HL-60 (cell line): ENCODE measurements around the gene MAP3K7.

ENCODE experiments used
- GABPA ChIP-seq: IDR thresholded peaks from 2 replicates; pipeline ENCODE4 v1.6.1; 2012; ENCODE audit warnings: low read depth
- POLR2AphosphoS5 ChIP-seq: IDR thresholded peaks from 2 replicates; pipeline ENCODE4 v1.6.1; 2012; ENCODE audit warnings: low read depth
- REST ChIP-seq: IDR thresholded peaks from 2 replicates; pipeline ENCODE4 v1.6.1; 2012; ENCODE audit warnings: low read depth; ENCODE audit not compliant: insufficient replicate concordance
- SPI1 ChIP-seq: IDR thresholded peaks from 2 replicates; pipeline ENCODE4 v1.6.1; 2012; ENCODE audit warnings: low read depth, mild to moderate bottlenecking, borderline replicate concordance
- TF ChIP-seq, protein P1 (sequence below): IDR thresholded peaks from one replicate; pipeline ENCODE4 v1.5.1; 2011; ENCODE audit warnings: low read length, control low read depth, inconsistent platforms; ENCODE audit not compliant: insufficient read depth

DNA sequence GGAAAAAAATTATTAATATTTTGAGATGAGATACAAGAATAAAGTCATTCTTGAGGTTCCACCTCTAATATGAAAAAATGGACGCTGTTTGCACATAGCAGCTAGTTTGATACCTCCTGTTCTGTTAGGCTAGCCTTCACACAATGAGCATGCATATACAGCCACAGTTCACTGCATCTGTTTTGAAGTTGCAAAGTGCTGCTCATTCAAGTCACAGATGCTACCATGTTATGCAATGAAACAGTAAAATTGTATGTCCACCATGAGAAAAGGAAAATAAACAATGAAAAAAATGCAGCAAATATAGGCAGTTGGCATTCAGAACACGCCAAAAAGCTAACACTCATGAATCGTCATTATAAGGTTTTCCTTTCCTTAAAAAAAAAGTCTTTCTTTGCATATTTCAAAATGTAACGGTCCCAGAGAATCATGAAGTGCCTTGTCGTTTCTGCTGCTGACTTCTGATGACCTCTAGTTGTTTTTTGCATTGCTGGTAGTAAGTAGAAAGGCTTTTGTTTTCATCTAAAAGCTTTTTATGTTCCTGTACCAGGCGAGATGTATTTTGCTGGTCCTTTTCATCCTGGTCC is 70.7 kb downstream of the MAP3K7 start:
- TF ChIP-seq, protein P1, sequence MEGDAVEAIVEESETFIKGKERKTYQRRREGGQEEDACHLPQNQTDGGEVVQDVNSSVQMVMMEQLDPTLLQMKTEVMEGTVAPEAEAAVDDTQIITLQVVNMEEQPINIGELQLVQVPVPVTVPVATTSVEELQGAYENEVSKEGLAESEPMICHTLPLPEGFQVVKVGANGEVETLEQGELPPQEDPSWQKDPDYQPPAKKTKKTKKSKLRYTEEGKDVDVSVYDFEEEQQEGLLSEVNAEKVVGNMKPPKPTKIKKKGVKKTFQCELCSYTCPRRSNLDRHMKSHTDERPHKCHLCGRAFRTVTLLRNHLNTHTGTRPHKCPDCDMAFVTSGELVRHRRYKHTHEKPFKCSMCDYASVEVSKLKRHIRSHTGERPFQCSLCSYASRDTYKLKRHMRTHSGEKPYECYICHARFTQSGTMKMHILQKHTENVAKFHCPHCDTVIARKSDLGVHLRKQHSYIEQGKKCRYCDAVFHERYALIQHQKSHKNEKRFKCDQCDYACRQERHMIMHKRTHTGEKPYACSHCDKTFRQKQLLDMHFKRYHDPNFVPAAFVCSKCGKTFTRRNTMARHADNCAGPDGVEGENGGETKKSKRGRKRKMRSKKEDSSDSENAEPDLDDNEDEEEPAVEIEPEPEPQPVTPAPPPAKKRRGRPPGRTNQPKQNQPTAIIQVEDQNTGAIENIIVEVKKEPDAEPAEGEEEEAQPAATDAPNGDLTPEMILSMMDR = no peak
- TF ChIP-seq POLR2AphosphoS5 = no peak
- no peak for TF ChIP-seq GABPA
- no peak for TF ChIP-seq REST
- no peak for TF ChIP-seq SPI1
